IMR-90 (cell line): Measurements from ENCODE around the gene SHROOM3. TPM values are rescaled to one million over a fixed set of nuclear protein-coding genes. Genes with fewer than 3 reads are reported as not detected.

Experiments used
- ATAC-seq: fragments of 200-7000 bp; cut with Tn5 transposase; 2 replicates; pipeline ENCODE4 v1.9.1; 2020; ENCODE audit warnings: low read depth, mild to moderate bottlenecking, moderate library complexity
- BruUV-seq: library from RNA; stranded (reverse); fragments of 400-500 nt; replicated peaks from 2 replicates; lab custom pipeline; 2021; lab: Mats Ljungman, UMichigan
- CTCF ChIA-PET: fragments of 300-600 bp; formaldehyde crosslinking; extraction: SDS; loops from one replicate; lab custom pipeline; 2021; ENCODE audit warnings: antibody characterized with exemption; lab: Yijun Ruan, JAX
- POLR2A ChIA-PET: fragments of 300-600 bp; sonication (Branson Sonifier 250); formaldehyde crosslinking; loops from one replicate; lab custom pipeline; 2022; ENCODE audit warnings: antibody characterized with exemption; ENCODE audit not compliant: unreplicated experiment; lab: Charles Lee
- DNase-seq: peaks from one replicate; pipeline ENCODE4 v3.0.0; 2013
- H2AFZ ChIP-seq: replicated peaks from 2 replicates; pipeline ENCODE3; 2013; ENCODE audit warnings: low read length, mild to moderate bottlenecking; ENCODE audit not compliant: poor library complexity
- H2AK5ac ChIP-seq: 2 replicates; pipeline ENCODE4 v1.6.1; 2013; ENCODE audit warnings: low read depth, low read length, inconsistent platforms
- H2AK9ac ChIP-seq: replicated peaks from 2 replicates; pipeline ENCODE3; 2013; ENCODE audit warnings: mild to moderate bottlenecking, low read depth, low read length, moderate library complexity; ENCODE audit not compliant: poor library complexity
- H2BK120ac ChIP-seq: 2 replicates; pipeline ENCODE4 v1.6.1; 2013; ENCODE audit warnings: low read depth, low read length, inconsistent platforms
- H2BK15ac ChIP-seq: 3 replicates; pipeline ENCODE4 v1.6.1; 2013; ENCODE audit warnings: low read depth, low read length, inconsistent platforms
- H2BK20ac ChIP-seq: 2 replicates; pipeline ENCODE4 v1.6.1; 2013; ENCODE audit warnings: low read depth, mild to moderate bottlenecking, inconsistent platforms, low read length, moderate library complexity
- H2BK5ac ChIP-seq: 2 replicates; pipeline ENCODE4 v1.6.1; 2013; ENCODE audit warnings: mild to moderate bottlenecking, low read depth, low read length, inconsistent platforms; ENCODE audit not compliant: poor library complexity, severe bottlenecking
- H3K14ac ChIP-seq: replicated peaks from 2 replicates; pipeline ENCODE4 v1.6.1; 2013; ENCODE audit warnings: low read depth, low read length, inconsistent platforms
- H3K18ac ChIP-seq: 2 replicates; pipeline ENCODE4 v1.6.1; 2013; ENCODE audit warnings: low read depth, low read length, control low read depth
- H3K23ac ChIP-seq: 2 replicates; pipeline ENCODE4 v1.6.1; 2013; ENCODE audit warnings: low read depth, low read length, inconsistent platforms
- H3K27ac ChIP-seq: 2 replicates; pipeline ENCODE4 v1.5.1; 2013; ENCODE audit warnings: mild to moderate bottlenecking, control low read depth, low read length; ENCODE audit not compliant: insufficient read depth
- H3K27me3 ChIP-seq: 2 replicates; pipeline ENCODE4 v1.6.1; 2013; ENCODE audit warnings: low read length; ENCODE audit not compliant: control insufficient read depth, insufficient read depth
- H3K36me3 ChIP-seq: 2 replicates; pipeline ENCODE4 v1.6.1; 2013; ENCODE audit warnings: low read length, mixed read lengths; ENCODE audit not compliant: control insufficient read depth, insufficient read depth
- H3K4ac ChIP-seq: 2 replicates; pipeline ENCODE4 v1.6.1; 2013; ENCODE audit warnings: low read depth, low read length, inconsistent platforms
- H3K4me1 ChIP-seq: 2 replicates; pipeline ENCODE4 v1.6.1; 2013; ENCODE audit warnings: low read length, mixed read lengths; ENCODE audit not compliant: control insufficient read depth, insufficient read depth
- H3K4me2 ChIP-seq: 2 replicates; pipeline ENCODE4 v1.6.1; 2013; ENCODE audit warnings: low read depth, mild to moderate bottlenecking, control low read depth, low read length, moderate library complexity
- H3K4me3 ChIP-seq: 2 replicates; pipeline ENCODE4 v1.5.1; 2013; ENCODE audit warnings: low read depth, mild to moderate bottlenecking, control low read depth, low read length, moderate library complexity; ENCODE audit not compliant: insufficient read depth
- H3K56ac ChIP-seq: 2 replicates; pipeline ENCODE4 v1.6.1; 2013; ENCODE audit warnings: low read length, inconsistent platforms; ENCODE audit not compliant: insufficient read depth; ENCODE audit errors: extremely low read depth
- H3K79me1 ChIP-seq, 2 experiments: 2 replicates each; pipeline ENCODE4 v1.6.1; 2013; ENCODE audit warnings: low read length in 2 of 2, inconsistent platforms in 1 of 2, low read depth in 1 of 2
- H3K9ac ChIP-seq: 2 replicates; pipeline ENCODE4 v1.6.1; 2013; ENCODE audit warnings: low read depth, low read length, control low read depth
- H3K9me1 ChIP-seq: 2 replicates; pipeline ENCODE4 v1.6.1; 2013; ENCODE audit warnings: low read length, inconsistent platforms; ENCODE audit not compliant: insufficient read depth
- H3K9me3 ChIP-seq: 2 replicates; pipeline ENCODE4 v1.6.1; 2013; ENCODE audit warnings: low read length; ENCODE audit not compliant: control insufficient read depth, insufficient read depth
- H4K20me1 ChIP-seq: 2 replicates; pipeline ENCODE4 v1.6.1; 2013; ENCODE audit warnings: low read length, inconsistent platforms; ENCODE audit not compliant: insufficient read depth
- H4K5ac ChIP-seq: 2 replicates; pipeline ENCODE4 v1.6.1; 2013; ENCODE audit warnings: mild to moderate bottlenecking, low read depth, low read length, control low read depth
- H4K8ac ChIP-seq, 2 experiments: 2 replicates each; pipeline ENCODE4 v1.6.1; 2013; ENCODE audit warnings: low read depth in 2 of 2, low read length in 2 of 2, control low read depth in 1 of 2, inconsistent platforms in 1 of 2
- H4K91ac ChIP-seq: 2 replicates; pipeline ENCODE4 v1.6.1; 2013; ENCODE audit warnings: low read depth, low read length, inconsistent platforms; ENCODE audit not compliant: insufficient read depth
- BHLHE40 ChIP-seq: fragments of 150-350 bp; IDR thresholded peaks from 2 replicates; pipeline ENCODE4 v1.6.1; 2016; ENCODE audit warnings: mild to moderate bottlenecking, low read depth, low read length
- CEBPB ChIP-seq: IDR thresholded peaks from 2 replicates; pipeline ENCODE4 v1.6.1; 2012; ENCODE audit warnings: low read depth, low read length, improper control_type of control experiment
- FOS ChIP-seq: fragments of 150-350 bp; IDR thresholded peaks from 2 replicates; pipeline ENCODE4 v1.6.1; 2016; ENCODE audit warnings: low read depth, low read length
- MAFK ChIP-seq: IDR thresholded peaks from 2 replicates; pipeline ENCODE4 v1.6.1; 2012; ENCODE audit warnings: low read depth, low read length, improper control_type of control experiment
- MAZ ChIP-seq: IDR thresholded peaks from 2 replicates; pipeline ENCODE4 v1.6.1; 2012; ENCODE audit warnings: low read depth, mild to moderate bottlenecking, low read length, improper control_type of control experiment, moderate library complexity, borderline replicate concordance
- MXI1 ChIP-seq: IDR thresholded peaks from 2 replicates; pipeline ENCODE4 v1.6.1; 2012; ENCODE audit warnings: low read depth, mild to moderate bottlenecking, low read length, moderate library complexity, borderline replicate concordance
- POLR2A ChIP-seq: IDR thresholded peaks from 2 replicates; pipeline ENCODE4 v1.6.1; 2012; ENCODE audit warnings: mild to moderate bottlenecking, low read depth, low read length
- RCOR1 ChIP-seq: IDR thresholded peaks from 2 replicates; pipeline ENCODE4 v1.6.1; 2012; ENCODE audit warnings: mild to moderate bottlenecking, low read length, improper control_type of control experiment; ENCODE audit not compliant: insufficient replicate concordance
- SMC3 ChIP-seq: fragments of 150-350 bp; IDR thresholded peaks from 2 replicates; pipeline ENCODE4 v1.6.1; 2016; ENCODE audit warnings: low read depth, mild to moderate bottlenecking, antibody characterized with exemption, low read length, moderate library complexity
- WGBS, 2 experiments: methylation state at CpG; one replicate each; pipeline versions ENCODE4 v1.1.5 to v1.1.7; 2013; ENCODE audit warnings: missing lambda C conversion rate in 2 of 2; ENCODE audit not compliant: insufficient read length in 1 of 2; ENCODE audit errors: extremely low coverage in 2 of 2; 5-methylcytosine and 5-hydroxymethylcytosine counted together
- dilution Hi-C: fragments of 300-500 bp; cut with HindIII; formaldehyde crosslinking; loops from one replicate; pipeline ENCODE4 v1.14.3; 2018; ENCODE audit warnings: low sequenced_read_pairs; ENCODE audit not compliant: unreplicated experiment
- in situ Hi-C: fragments of 300-500 bp; cut with MboI; formaldehyde crosslinking; loops from 3 replicates; pipeline ENCODE4 v1.14.3; 2019; ENCODE audit warnings: low sequenced_read_pairs, inconsistent platforms, mixed read lengths
- intact Hi-C: fragments of 100-400 bp; cut with micrococcal nuclease; formaldehyde crosslinking; loops from 2 replicates; pipeline ENCODE4 v1.10.0; 2022
- polyA plus RNA-seq, 3 experiments: library from polyadenylated mRNA; depleted of rRNA; stranded (reverse); fragments of >200 nt; gene quantifications; 2 replicates each; pipeline ENCODE4 v1.2.3, GENCODE V29; 2012; ENCODE audit warnings: low replicate concordance in 1 of 3
- total RNA-seq: library from RNA; depleted of rRNA; stranded (reverse); fragments of >200 nt; gene quantifications from 2 replicates; pipeline ENCODE4 v1.2.3, GENCODE V29; 2012
- TF ChIP-seq, protein P1 (sequence below): conservative IDR thresholded peaks from 2 replicates; pipeline ENCODE4 v1.5.1; 2012; ENCODE audit warnings: mild to moderate bottlenecking, low read depth, low read length, improper control_type of control experiment

SHROOM3 gene
- total and polyA plus RNA-seq, 2 of the 4 experiments (the other 2 are of a cell fraction), result 10.8 to 19.5 TPM

DNA sequence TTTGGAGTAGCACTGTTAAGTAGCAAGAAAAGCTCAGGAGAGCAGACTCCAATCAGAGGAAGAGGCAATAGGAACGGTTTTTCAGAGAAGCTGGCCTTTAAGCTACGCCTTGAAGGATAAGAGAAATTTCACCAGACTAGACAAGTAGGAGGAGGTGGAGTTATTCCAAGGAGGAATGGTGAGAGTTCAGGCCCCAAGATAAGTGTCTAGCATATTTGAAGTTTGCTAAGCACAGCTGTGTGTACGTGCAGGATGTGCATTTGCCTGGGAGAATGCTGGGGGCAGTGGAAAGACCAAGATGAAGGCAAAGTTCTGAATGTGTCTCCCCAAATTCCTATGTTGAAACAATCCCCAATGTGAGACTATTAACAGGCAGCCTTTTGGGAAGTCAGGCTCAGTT is 371.3 kb downstream of the SHROOM3 start:
- no peak overlapping the region for H2AFZ ChIP-seq
- DNase-seq, result peak; percentile 34
- BruUV-seq, result no TSS peak
- H3K4me1 ChIP-seq, result peaks cover 8% of the 10 kb centered on the region
- H3K4ac ChIP-seq, result peak overlapping the region; percentile 5; the same call in 1 of the 2 replicates
- no peaks in the 10 kb centered on the region for H4K20me1 ChIP-seq
- no peak overlapping the region for H4K8ac ChIP-seq
- no peak for ATAC-seq
- H3K56ac ChIP-seq, result no peak overlapping the region
- 0 out of 3 replicates have a peak overlapping the region, but pooled peaks have one; percentile 75 for H2BK15ac ChIP-seq
- TF ChIP-seq RCOR1 (no peak), MAFK (no peak), CEBPB (no peak), MXI1 (no peak), FOS (no peak), BHLHE40 (no peak), POLR2A (no peak), MAZ (no peak), SMC3 (no peak)
- TF ChIP-seq, protein P1, sequence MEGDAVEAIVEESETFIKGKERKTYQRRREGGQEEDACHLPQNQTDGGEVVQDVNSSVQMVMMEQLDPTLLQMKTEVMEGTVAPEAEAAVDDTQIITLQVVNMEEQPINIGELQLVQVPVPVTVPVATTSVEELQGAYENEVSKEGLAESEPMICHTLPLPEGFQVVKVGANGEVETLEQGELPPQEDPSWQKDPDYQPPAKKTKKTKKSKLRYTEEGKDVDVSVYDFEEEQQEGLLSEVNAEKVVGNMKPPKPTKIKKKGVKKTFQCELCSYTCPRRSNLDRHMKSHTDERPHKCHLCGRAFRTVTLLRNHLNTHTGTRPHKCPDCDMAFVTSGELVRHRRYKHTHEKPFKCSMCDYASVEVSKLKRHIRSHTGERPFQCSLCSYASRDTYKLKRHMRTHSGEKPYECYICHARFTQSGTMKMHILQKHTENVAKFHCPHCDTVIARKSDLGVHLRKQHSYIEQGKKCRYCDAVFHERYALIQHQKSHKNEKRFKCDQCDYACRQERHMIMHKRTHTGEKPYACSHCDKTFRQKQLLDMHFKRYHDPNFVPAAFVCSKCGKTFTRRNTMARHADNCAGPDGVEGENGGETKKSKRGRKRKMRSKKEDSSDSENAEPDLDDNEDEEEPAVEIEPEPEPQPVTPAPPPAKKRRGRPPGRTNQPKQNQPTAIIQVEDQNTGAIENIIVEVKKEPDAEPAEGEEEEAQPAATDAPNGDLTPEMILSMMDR, result no peak
- ChIA-PET CTCF (no interaction called here), POLR2A (no interaction called here)
- peak overlapping the region; percentile 45; the same call in 1 of the 2 replicates for H3K14ac ChIP-seq
- intact Hi-C loops (no loop called here), dilution Hi-C loops (no loop called here), in situ Hi-C loops (no loop called here)
- peak overlapping the region; percentile 38; the same call in 1 of the 2 replicates for H2AK5ac ChIP-seq
- H3K18ac ChIP-seq, result no peak overlapping the region
- no peak overlapping the region for H2AK9ac ChIP-seq
- H3K23ac ChIP-seq, result no peak overlapping the region
- H3K36me3 ChIP-seq, result no peaks in the 10 kb centered on the region
- no peak overlapping the region for H4K5ac ChIP-seq
- no peaks in the 10 kb centered on the region for H3K79me1 ChIP-seq
- H3K9me3 ChIP-seq, result no peaks in the 10 kb centered on the region
- H3K9ac ChIP-seq, result no peak overlapping the region
- H3K27me3 ChIP-seq, result no peaks in the 10 kb centered on the region
- H3K27ac ChIP-seq, result no peak overlapping the region
- H2BK20ac ChIP-seq, result no peak overlapping the region
- no peak overlapping the region for H4K91ac ChIP-seq
- H3K4me3 ChIP-seq, result no peak overlapping the region
- 0 out of 2 replicates have a peak overlapping the region, but pooled peaks have one; percentile 7 for H2BK120ac ChIP-seq
- no CpG with 5 or more reads among the region's 3 CpGs for WGBS, 2 experiments
- no peak overlapping the region for H3K4me2 ChIP-seq
- peaks cover 10% of the 10 kb centered on the region; the same call in 1 of the 2 replicates for H3K9me1 ChIP-seq
- no peak overlapping the region for H2BK5ac ChIP-seq
